Measurements from ENCODE around the gene SLC25A36.

Gene SLC25A36, protein sequence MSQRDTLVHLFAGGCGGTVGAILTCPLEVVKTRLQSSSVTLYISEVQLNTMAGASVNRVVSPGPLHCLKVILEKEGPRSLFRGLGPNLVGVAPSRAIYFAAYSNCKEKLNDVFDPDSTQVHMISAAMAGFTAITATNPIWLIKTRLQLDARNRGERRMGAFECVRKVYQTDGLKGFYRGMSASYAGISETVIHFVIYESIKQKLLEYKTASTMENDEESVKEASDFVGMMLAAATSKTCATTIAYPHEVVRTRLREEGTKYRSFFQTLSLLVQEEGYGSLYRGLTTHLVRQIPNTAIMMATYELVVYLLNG

DNA sequence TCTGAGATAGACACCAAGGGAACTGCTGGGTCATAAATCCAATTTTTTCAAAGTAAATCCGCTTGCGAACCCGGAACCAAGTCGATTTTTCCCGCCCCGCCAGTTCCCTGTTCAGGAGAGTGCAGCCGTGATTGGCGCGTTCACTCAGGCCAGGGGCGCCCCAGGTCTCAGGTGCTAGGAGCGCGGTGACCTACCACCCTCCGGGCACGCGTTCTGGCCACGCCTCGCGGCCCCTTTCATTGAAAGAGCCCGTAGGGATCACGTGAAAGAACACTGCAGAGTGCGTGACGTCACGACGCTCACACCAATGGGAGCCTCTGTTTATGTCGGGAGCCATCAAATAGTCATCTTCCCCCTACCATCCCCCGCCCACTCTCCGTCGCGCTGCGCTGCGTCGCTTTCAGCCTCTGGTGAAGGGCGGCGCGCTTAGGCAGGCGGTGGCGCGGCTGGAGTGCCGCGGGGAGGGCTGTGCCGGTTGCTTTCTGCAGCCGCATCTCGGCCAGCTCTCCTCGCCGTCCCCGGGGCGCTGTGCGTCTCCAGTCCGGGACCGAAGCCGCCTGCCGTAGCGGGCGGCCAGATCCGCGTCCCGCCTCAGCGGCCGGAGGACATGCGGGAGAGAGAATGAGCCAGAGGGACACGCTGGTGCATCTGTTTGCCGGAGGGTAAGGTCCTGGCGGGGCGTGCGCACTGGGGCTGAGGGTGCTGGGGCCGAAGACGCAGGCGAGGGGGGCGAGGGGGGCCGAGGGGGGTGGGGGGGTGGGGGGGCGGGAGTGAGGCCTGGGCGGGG, at the start of gene SLC25A36:
TSS of gene SLC25A36 (plus strand) at position 403 of the 787 bp plus-strand sequence. CDS start at position 622, 219 bp downstream.
- peak; percentile 94 for DNase-seq (ENCODE audit: low read depth in 2 of 2)

DNA sequence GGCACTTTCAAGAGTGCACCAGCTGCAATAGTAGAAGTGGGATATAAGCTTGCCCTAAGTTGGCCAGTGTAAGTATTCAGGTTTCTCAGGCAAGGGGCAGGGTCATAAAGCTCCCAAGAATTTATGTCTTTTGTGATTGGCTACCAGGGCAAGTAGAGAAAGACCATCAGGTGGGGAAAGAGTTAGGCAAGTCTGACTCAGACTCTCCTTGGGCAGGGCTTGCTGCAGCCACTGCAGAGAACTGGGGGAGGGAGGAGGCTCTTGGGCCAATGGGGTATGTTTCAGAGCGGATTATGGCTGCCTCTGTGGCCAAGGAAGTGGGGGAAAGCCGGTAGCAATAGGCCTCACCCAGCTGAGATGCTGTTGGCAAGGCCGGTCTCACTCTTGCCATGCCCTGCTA, 44.6 kb upstream of the SLC25A36 start:
- DNase-seq (ENCODE audit: low read depth in 2 of 2), result no peak

DNA sequence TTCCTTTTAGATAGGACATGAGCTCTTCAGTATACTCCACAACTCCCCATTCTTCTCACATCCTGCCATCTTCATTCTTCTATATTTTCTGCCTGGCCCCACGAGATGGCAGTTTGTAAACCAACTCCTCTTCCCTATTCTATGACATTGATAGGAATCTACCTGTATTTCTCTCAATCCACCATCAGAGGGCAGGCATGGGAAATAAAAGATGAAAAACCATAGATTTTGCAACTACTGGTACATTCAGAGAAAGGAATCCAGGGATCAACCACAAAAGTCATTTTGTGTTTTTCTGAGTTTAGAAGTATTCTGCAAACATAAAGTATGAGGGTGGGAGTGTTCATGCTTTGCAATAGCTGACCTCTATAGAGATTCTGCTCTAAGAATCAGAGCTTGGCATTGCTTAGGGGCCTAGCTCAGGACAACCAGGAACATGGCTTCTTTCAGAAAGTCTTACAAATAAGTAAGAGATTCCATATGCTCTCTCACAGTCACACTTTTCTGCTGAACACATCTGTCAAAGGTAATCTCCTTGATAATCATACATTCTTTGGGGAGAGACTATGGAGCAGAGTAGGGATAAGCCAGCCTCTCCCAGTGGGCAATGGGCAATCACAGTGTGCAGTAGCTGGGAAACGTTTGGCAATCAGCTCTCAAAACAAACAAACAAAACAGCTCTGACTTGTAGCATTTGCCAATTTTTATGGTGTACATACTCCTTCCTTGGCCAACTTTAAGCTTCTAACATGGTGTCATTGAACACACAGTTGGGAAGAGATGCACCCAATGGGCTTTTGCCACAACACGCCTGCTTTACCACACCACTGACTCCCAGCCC, 43.1 kb upstream of the SLC25A36 start:
- no peak for DNase-seq (ENCODE audit: low read depth in 2 of 2)

DNA sequence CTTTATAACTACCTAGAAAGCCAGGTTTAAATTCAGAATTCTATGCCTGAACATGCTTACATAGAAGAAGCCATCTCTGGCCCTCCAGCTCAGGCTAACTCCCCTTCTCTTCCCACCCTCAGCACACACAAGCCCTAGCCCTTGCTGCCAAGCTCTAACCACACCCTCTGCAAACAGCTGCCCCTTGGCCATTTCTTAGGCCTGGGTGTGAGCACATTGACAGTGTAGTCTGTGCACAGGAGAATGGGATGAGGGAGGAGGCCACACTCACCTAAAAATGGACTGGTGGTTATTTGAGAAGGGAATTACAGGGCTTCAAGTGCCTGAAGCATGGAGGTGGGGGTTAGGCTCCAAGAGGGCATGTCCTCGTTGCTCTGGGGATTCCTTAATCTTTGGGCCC, 42.3 kb upstream of the SLC25A36 start:
- no peak for DNase-seq (ENCODE audit: low read depth in 2 of 2)

DNA sequence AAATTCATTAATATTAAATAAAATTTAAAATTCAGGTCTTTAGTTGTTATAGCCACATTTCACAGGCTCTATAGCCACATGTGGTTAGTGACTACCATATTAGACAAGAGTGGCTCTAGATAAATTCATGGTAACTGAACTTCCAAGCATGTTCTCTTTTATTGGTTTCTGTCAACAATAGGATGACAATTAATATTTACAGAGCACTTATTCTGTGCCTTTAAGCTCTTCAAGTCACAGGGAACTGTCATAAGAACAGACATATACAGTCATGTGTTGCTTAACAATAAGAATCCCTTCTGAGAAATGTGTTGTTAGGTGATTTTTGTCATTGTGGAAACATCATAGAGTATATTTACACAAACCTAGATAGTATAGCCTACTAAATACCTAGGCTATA, 38.8 kb upstream of the SLC25A36 start:
- DNase-seq (ENCODE audit: low read depth in 2 of 2), result no peak

GRCh38 chr3:140903196-140903595, 38.4 kb upstream of the SLC25A36 start:
- DNase-seq (ENCODE audit: low read depth in 2 of 2), result no peak

DNA sequence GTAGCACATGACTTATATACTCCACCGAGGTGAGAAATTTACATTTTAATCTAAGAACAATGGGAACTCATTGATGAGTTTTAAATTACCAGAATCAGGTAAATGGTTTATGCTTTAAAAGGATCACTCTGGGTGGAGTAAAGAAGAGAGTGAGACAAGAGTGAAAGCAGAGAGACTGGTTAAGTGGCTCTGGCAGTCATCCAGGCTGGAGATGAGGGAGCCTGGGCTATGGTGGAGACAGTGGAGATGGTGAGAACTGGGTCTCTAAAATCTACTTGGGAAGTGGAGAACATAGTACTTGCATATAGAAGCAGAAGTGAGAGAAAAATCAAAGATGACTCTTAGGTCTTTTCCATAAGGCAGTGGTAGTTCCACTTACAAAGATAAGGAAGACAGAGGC, 37.1 kb upstream of the SLC25A36 start:
- no peak for DNase-seq (ENCODE audit: low read depth in 2 of 2)

DNA sequence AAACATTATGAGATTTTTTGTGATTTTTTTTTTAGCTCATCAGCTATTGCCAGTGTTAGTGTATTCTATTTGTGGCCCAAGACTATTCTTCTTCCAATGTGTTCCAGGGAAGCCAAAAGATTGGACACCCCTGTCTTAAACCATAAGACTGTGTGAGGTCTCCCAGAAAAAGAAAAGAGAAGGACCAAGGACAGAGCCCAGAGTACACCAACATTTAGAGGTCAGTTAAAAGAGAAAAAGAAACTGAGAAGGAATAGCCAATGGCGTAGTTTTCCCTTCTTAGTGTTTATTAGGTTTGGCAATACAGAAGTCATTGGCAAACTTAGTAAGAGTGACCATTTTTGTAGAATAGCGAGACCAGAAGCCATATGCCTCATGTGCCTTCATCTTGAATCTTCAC, 36.1 kb upstream of the SLC25A36 start:
- DNase-seq (ENCODE audit: low read depth in 2 of 2), result no peak

GRCh38 chr3:140906785-140907184, 34.9 kb upstream of the SLC25A36 start:
- DNase-seq (ENCODE audit: low read depth in 2 of 2), result no peak

DNA sequence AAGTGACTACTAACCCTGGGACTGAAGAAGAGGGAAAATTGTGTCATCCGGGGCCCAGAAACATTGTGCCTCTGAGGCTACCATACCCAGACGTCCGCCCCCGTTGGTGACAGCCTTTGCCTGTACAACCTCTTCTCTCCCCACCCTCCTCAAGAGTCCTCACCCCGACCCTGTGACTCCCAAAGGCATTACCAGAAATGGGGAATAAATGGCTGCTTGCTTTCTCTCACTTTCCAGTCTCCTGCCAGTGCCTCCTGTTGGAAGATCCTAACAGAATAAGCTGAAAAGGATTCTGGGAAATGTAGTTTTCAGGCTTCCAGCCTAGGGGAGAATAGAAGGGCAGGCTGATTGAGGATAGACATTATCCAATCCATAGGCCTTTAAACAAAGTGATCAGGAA, 30.8 kb upstream of the SLC25A36 start:
- DNase-seq (ENCODE audit: low read depth in 2 of 2), result no peak

DNA sequence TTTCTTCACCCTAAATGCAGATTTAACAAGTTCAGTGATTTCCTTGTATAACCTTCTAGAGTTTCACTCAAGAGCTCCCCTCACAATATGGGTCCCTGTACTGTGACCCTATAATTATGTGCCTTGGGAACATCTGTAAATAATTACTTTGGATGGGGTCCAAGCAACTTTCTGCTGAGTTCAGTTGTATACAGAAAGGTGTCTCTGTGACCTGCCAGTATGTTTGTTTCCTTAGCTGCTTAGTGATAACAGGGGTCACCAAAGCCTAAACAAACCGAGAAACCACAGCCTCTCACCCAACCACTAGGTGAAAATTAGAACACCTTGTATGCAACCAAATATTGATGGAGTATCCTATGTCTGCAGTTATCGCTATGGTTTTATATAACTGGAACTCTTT, 29.8 kb upstream of the SLC25A36 start:
- DNase-seq (ENCODE audit: low read depth in 2 of 2), result no peak

DNA sequence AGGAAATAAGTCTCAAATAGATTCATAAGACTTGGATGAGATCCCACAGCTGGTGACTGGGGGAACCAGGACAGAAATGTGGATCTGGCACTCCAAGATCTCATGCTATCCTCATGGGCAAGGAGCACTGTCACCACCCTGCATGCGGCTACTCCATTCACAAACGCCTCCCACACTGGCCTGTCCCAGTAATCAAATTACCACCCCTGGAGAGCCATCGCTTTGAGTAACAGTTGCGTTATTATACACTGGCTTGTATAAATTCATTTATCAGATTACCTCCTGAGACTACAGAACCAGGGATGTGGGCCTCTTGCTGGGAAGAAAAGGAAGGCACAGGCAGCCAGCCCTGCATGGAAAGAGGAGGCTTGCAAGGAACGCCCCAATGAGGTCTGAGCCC, 27.9 kb upstream of the SLC25A36 start:
- DNase-seq (ENCODE audit: low read depth in 2 of 2), result no peak

DNA sequence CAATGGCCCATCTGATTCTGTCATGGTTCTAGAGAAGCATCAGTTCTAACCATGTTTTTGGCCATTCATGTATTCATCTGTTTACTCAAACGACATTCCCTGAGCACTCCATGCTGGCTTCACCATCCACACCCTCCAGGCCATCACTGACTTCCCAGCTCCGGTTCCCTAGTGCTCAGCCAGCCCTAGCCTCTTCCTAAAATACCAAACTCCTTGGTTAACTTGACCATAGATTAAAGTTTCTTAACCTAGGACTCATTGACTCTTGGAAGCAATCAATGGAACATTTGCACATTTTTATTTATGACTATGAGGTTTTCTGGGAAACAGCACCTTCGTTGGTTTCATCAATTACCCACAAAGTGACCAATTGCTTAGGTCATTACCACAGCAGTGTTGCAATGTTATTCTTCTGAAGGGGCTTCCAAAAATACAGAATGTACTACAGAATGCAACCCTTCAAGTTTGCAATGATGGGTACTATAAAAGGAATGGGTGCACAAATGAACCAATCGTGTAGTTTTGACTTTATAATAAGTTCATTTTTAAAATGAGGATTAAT, 27.2 kb upstream of the SLC25A36 start:
- no peak for DNase-seq (ENCODE audit: low read depth in 2 of 2)

- DNase-seq (ENCODE audit: low read depth in 2 of 2), result no peak
These were observed 25.0 kb upstream of the SLC25A36 start for GRCh38 chr3:140916603-140917002.

- no peak for DNase-seq (ENCODE audit: low read depth in 2 of 2)
These were observed 23.9 kb upstream of the SLC25A36 start for GRCh38 chr3:140917772-140918171.

- DNase-seq (ENCODE audit: low read depth in 2 of 2), result no peak
These were observed 21.6 kb upstream of the SLC25A36 start for GRCh38 chr3:140920029-140920428.

DNA sequence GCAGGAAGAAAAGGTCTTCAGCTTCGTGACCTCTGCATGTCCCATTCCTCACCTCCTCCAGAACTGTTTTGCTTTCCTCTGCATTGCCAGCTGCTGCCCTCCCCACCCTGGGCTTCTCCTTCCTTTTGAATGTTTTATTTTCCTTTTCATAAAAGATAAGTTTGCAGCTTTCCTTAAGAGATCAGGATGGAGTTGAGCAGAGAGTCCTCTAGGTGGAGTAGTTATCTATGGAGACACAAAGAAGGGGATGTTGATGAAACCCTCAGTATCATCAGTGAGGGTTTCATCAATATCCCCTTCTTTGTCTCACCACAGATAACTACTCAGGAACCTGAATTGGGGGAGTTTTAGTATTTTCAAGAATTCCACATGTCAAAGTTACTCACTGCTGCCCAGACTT, 19.0 kb upstream of the SLC25A36 start:
- no peak for DNase-seq (ENCODE audit: low read depth in 2 of 2)

DNA sequence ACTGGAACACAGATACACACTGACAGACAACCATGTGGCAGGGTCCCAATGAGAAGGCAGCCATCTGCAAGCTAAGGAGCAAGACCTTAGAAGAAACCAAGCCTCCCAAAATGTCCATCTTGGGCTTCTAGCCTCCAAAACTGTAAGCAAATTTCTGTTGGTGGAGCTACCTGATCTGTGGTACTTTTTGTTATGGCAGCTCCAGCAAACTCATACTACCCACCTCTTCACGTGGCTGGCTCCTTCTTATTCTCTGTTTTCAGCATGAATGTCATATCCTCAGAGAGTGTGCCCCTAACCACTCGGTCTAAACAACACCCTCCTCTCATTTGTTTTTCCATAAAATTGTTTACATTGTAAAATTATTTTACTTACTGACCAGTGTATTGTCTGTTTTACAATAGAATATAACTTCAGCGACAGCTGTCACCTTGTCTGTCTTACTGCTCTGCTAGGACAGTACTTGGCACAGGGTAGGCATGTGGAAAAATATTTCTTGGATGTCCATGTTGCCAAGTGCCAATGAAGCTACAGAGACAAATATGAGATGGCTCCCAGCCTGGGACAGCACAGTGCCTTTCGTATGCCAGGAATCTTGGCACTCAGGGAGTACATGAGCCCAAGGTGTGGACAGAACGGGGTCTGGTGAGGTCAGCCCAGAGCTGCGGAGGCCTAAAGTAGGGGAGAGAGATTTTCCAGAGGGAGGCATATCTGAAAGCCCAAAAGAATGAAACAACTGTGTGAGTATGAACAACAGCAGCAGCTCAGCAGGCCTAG, 17.4 kb upstream of the SLC25A36 start:
- DNase-seq (ENCODE audit: low read depth in 2 of 2), result no peak

GRCh38 chr3:140927279-140928069, 14.2 kb upstream of the SLC25A36 start:
- no peak for DNase-seq (ENCODE audit: low read depth in 2 of 2)

DNA sequence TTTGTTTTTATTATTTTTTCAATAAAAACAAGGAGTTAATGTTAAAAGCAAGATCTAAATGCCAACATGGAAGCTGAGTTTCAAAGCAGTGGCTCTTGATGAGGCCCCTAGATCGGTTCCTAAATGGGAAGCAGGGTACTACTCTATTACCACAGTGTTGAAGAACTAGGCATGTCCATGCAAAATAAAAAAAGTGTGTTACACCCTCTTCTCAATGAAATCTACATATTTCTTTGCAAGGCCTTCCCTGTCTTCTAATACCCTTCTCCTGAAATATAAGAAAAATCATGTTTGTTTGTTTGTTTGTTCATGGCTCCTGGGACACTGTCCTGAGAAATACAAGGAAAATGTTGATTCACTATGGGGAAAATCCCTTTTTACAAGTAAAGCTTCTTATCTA, 12.2 kb upstream of the SLC25A36 start:
- no peak for DNase-seq (ENCODE audit: low read depth in 2 of 2)

Measured in stimulated activated CD4-positive, alpha-beta T cell treated with anti-CD3 and anti-CD28 coated beads, Interleukin-1b, Interleukin-23, amount 100 ng/mL, for 4 hours (primary cell).